SK-N-SH (cell line): ENCODE data around the gene RBM14. TPM values are rescaled to one million over a fixed set of nuclear protein-coding genes. Genes with fewer than 3 reads are reported as not detected.

Experiments
- CTCF ChIA-PET: fragments of 300-600, 350-600 bp; formaldehyde crosslinking; extraction: SDS; loops from one replicate; lab custom pipeline; 2021; lab: Yijun Ruan, JAX
- POLR2A ChIA-PET: fragments of 350-600 bp; sonication (Branson Sonifier 250); formaldehyde crosslinking; extraction: SDS; loops from one replicate; lab custom pipeline; 2020; ENCODE audit warnings: antibody characterized with exemption, inconsistent platforms; lab: Yijun Ruan, JAX
- DNase-seq: peaks from one replicate; pipeline ENCODE4 v3.0.0; 2012
- H2AFZ ChIP-seq: fragments of 200-600 bp; sonication (generic); 2 replicates; pipeline ENCODE4 v1.8.1; 2016; ENCODE audit warnings: antibody characterized with exemption, mild to moderate bottlenecking, low read depth
- H3F3A ChIP-seq: fragments of 200-600 bp; sonication (generic); replicated peaks from 2 replicates; pipeline ENCODE3; 2016; ENCODE audit warnings: antibody characterized with exemption, mild to moderate bottlenecking; ENCODE audit not compliant: insufficient read depth
- H3K27ac ChIP-seq, 2 experiments: fragments of 200-500 bp in 1 of 2; fragments of 200-600 bp in 1 of 2; sonication (Bioruptor generic) in 1 of 2; sonication (generic), shearing (Covaris generic) in 1 of 2; 2 replicates each; pipeline versions ENCODE4 v1.5.1 to v1.6.1; 2014 to 2016; ENCODE audit warnings: low read depth in 2 of 2, inconsistent platforms in 1 of 2, low read length in 1 of 2, mild to moderate bottlenecking in 1 of 2, mixed read lengths in 1 of 2
- H3K27me3 ChIP-seq: fragments of 200-600 bp; sonication (generic), shearing (Covaris generic); 2 replicates; pipeline ENCODE4 v1.6.1; 2016; ENCODE audit warnings: mixed run types; ENCODE audit not compliant: insufficient read depth
- H3K36me3 ChIP-seq, 2 experiments: fragments of 200-500 bp in 1 of 2; fragments of 200-600 bp in 1 of 2; sonication (Bioruptor generic) in 1 of 2; sonication (generic) in 1 of 2; replicated peaks in 1 of 2; 2 replicates each; pipeline versions ENCODE3 to v1.5.1; 2014 to 2016; ENCODE audit warnings: low read length in 1 of 2, mild to moderate bottlenecking in 1 of 2; ENCODE audit not compliant: insufficient read depth in 2 of 2, control insufficient read depth in 1 of 2
- H3K4me1 ChIP-seq, 2 experiments: fragments of 200-500 bp in 1 of 2; fragments of 200-600 bp in 1 of 2; sonication (Bioruptor generic) in 1 of 2; sonication (generic), shearing (Covaris generic) in 1 of 2; 2 replicates each; pipeline versions ENCODE4 v1.5.1 to v1.6.1; 2014 to 2016; ENCODE audit warnings: low read depth in 1 of 2, low read length in 1 of 2, mixed run types in 1 of 2; ENCODE audit not compliant: insufficient read depth in 2 of 2, control insufficient read depth in 1 of 2
- H3K4me2 ChIP-seq: fragments of 200-600 bp; sonication (generic), shearing (Covaris generic); 2 replicates; pipeline ENCODE4 v1.6.1; 2017; ENCODE audit warnings: mixed run types
- H3K4me3 ChIP-seq, 2 experiments: fragments of 200-500 bp in 1 of 2; fragments of 200-600 bp in 1 of 2; sonication (Bioruptor generic) in 1 of 2; sonication (generic), shearing (Covaris generic) in 1 of 2; 2 replicates each; pipeline versions ENCODE4 v1.5.1 to v1.8.1; 2014 to 2016; ENCODE audit warnings: low read depth in 2 of 2, inconsistent platforms in 1 of 2, low read length in 1 of 2, mild to moderate bottlenecking in 1 of 2, mixed read lengths in 1 of 2, moderate library complexity in 1 of 2
- H3K79me2 ChIP-seq: fragments of 200-600 bp; sonication (generic); 2 replicates; pipeline ENCODE4 v1.8.1; 2017; ENCODE audit warnings: mild to moderate bottlenecking; ENCODE audit not compliant: insufficient read depth
- H3K9ac ChIP-seq: fragments of 200-600 bp; sonication (generic); 2 replicates; pipeline ENCODE4 v1.6.1; 2017; ENCODE audit warnings: mixed run types
- H3K9me2 ChIP-seq: fragments of 200-600 bp; sonication (generic); 2 replicates; pipeline ENCODE4 v1.6.1; 2017; ENCODE audit warnings: mixed run types
- H3K9me3 ChIP-seq: fragments of 200-600 bp; sonication (generic); 2 replicates; pipeline ENCODE4 v1.6.1; 2017; ENCODE audit warnings: mixed run types, mild to moderate bottlenecking, moderate library complexity
- H4K20me1 ChIP-seq: fragments of 200-600 bp; sonication (generic); 2 replicates; pipeline ENCODE4 v1.6.1; 2017; ENCODE audit warnings: mild to moderate bottlenecking, mixed run types; ENCODE audit not compliant: insufficient read depth
- FOSL2 ChIP-seq: IDR thresholded peaks from 2 replicates; pipeline ENCODE4 v1.4.0; 2012; ENCODE audit warnings: low read depth, mild to moderate bottlenecking, moderate library complexity, borderline replicate concordance
- FOXM1 ChIP-seq: IDR thresholded peaks from 2 replicates; pipeline ENCODE4 v1.4.0; 2012; ENCODE audit warnings: low read depth, mild to moderate bottlenecking
- GABPA ChIP-seq: IDR thresholded peaks from 2 replicates; pipeline ENCODE4 v1.4.0; 2012; ENCODE audit warnings: low read depth, mild to moderate bottlenecking
- MEF2A ChIP-seq: IDR thresholded peaks from 2 replicates; pipeline ENCODE4 v1.4.0; 2012; ENCODE audit warnings: low read depth, borderline replicate concordance
- MXI1 ChIP-seq: IDR thresholded peaks from 2 replicates; pipeline ENCODE4 v1.6.1; 2012; ENCODE audit warnings: mild to moderate bottlenecking, low read depth, low read length, improper control_type of control experiment
- NFIC ChIP-seq: IDR thresholded peaks from 2 replicates; pipeline ENCODE4 v1.4.0; 2012; ENCODE audit warnings: borderline replicate concordance
- NRF1 ChIP-seq: IDR thresholded peaks from 2 replicates; pipeline ENCODE4 v1.6.1; 2012; ENCODE audit warnings: low read depth, mild to moderate bottlenecking, low read length
- RAD21 ChIP-seq: IDR thresholded peaks from 2 replicates; pipeline ENCODE4 v1.6.1; 2012; ENCODE audit warnings: mild to moderate bottlenecking, low read length
- RFX5 ChIP-seq: IDR thresholded peaks from 2 replicates; pipeline ENCODE4 v1.6.1; 2012; ENCODE audit warnings: mild to moderate bottlenecking, improper control_type of control experiment, low read length
- RXRA ChIP-seq: IDR thresholded peaks from 2 replicates; pipeline ENCODE4 v1.4.0; 2012; ENCODE audit warnings: low read depth, mild to moderate bottlenecking, borderline replicate concordance
- SIN3A ChIP-seq: IDR thresholded peaks from 2 replicates; pipeline ENCODE4 v1.6.1; 2012; ENCODE audit warnings: low read depth, mild to moderate bottlenecking, low read length, moderate library complexity, borderline replicate concordance
- SMC3 ChIP-seq: IDR thresholded peaks from 2 replicates; pipeline ENCODE4 v1.6.1; 2012; ENCODE audit warnings: low read depth, low read length, improper control_type of control experiment
- YY1 ChIP-seq: IDR thresholded peaks from 2 replicates; pipeline ENCODE4 v1.4.0; 2012; ENCODE audit warnings: low read depth, mild to moderate bottlenecking
- WGBS: methylation state at CpG from one replicate; pipeline ENCODE4 v1.1.6; 2017; ENCODE audit warnings: low lambda C conversion rate; 5-methylcytosine and 5-hydroxymethylcytosine counted together
- polyA plus RNA-seq, 3 experiments: library from polyadenylated mRNA; depleted of rRNA; stranded (reverse); fragments of >200 nt; gene quantifications; 2 replicates each; pipeline ENCODE4 v1.2.3, GENCODE V29; 2012
- TF ChIP-seq, protein P1 (sequence below): fragments of 200-600 bp; sonication (generic); IDR thresholded peaks from 2 replicates; pipeline ENCODE4 v1.6.1; 2017; ENCODE audit warnings: antibody characterized with exemption, mild to moderate bottlenecking, moderate library complexity
- TF ChIP-seq, protein P2 (sequence below): IDR thresholded peaks from 2 replicates; pipeline ENCODE4 v1.4.0; 2012; ENCODE audit warnings: low read depth, borderline replicate concordance
- TF ChIP-seq, protein P3 (sequence below): fragments of 150-350 bp; IDR thresholded peaks from 2 replicates; pipeline ENCODE4 v1.6.1; 2016; ENCODE audit warnings: mild to moderate bottlenecking, low read depth, low read length
- TF ChIP-seq, protein P4 (sequence below): IDR thresholded peaks from 2 replicates; pipeline ENCODE4 v1.4.0; 2012; ENCODE audit warnings: low read depth

RBM14 gene
- polyA plus RNA-seq, 1 of the 3 experiments (the other 2 are of a cell fraction): 19.8 TPM

DNA sequence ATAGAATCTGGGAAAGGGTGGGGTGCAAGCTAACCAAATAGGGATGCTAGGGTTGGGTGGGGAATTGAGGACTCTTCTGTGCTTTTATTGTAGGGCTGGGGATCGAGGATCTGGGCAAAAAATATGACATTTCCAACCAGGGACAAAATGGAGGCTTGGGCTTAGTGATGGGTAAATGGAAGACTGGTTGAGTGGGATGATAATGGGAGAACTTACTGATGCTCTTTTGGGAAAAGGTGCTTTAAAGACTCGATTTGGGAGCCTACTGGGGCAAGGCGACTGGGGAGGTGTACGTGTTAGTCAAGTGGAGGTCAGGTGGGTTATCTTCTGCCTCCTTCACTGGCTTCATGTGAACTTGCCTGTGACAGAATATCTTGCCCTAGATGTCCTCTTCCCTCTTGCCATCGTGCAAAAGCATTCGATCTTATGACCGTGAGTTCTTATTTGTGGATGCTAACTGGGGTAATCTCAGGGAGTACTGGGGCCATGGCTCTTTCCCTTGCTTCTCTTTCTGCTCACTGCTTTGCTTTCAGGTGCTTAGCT is 11.7 kb downstream of the RBM14 start:
- WGBS: 87% methylated on average over 6 of the region's 7 CpGs
- TF ChIP-seq MXI1 (no peak), SMC3 (no peak), NFIC (no peak), SIN3A (no peak), YY1 (no peak)
- TF ChIP-seq, protein P1, sequence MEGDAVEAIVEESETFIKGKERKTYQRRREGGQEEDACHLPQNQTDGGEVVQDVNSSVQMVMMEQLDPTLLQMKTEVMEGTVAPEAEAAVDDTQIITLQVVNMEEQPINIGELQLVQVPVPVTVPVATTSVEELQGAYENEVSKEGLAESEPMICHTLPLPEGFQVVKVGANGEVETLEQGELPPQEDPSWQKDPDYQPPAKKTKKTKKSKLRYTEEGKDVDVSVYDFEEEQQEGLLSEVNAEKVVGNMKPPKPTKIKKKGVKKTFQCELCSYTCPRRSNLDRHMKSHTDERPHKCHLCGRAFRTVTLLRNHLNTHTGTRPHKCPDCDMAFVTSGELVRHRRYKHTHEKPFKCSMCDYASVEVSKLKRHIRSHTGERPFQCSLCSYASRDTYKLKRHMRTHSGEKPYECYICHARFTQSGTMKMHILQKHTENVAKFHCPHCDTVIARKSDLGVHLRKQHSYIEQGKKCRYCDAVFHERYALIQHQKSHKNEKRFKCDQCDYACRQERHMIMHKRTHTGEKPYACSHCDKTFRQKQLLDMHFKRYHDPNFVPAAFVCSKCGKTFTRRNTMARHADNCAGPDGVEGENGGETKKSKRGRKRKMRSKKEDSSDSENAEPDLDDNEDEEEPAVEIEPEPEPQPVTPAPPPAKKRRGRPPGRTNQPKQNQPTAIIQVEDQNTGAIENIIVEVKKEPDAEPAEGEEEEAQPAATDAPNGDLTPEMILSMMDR: no peak
- Histone ChIP-seq H3K36me3 (peaks cover 67 to 68% of the 10 kb centered on the region in 2 experiments), H3K9me2 (no peaks in the 10 kb centered on the region), H3K9me3 (no peaks in the 10 kb centered on the region), H3K79me2 (peaks cover 100% of the 10 kb centered on the region), H3K27ac (no peak overlapping the region), H3K4me2 (no peak overlapping the region), H2AFZ (no peak overlapping the region), H3K9ac (no peak overlapping the region), H3F3A (peaks cover 3% of the 10 kb centered on the region), H3K4me1 (no peaks in the 10 kb centered on the region), H3K4me3 (no peak overlapping the region), H3K27me3 (no peaks in the 10 kb centered on the region), H4K20me1 (peaks cover 88% of the 10 kb centered on the region)
- DNase-seq: no peak
- CTCF ChIA-PET: no interaction called here
- POLR2A ChIA-PET: interaction anchor here (1.2 to 1.7 kb wide), 2 partner anchors 10 to 12 kb away, joined by 4 to 5 read pairs; partner anchors contain the start of genes RBM14 and RBM4

DNA sequence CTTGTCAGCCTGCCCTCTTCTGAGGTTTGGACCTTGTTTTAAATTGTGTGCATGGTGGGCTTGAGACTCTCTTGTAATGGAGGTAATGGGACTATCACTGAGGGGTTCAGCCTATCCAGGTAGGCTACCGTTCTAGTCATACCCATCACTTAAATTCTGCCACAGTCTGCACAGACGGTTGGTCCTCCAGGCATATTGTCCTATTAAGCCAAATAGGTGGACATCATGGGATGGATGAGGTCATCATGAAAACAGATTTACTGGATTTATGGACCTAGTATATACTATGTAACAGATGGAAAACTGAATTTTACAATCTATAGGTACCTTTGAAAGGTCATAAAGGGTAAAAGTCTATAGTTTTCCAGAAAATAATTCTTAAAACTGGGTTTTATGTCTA is 12.9 kb downstream of the RBM14 start:
- H3K36me3 ChIP-seq: peaks cover 58 to 61% of the 10 kb centered on the region in 2 experiments
- 95% methylated on average over 2 of the region's 2 CpGs for WGBS
- H4K20me1 ChIP-seq: peaks cover 76% of the 10 kb centered on the region

More for the DNA sequence above, 12.9 kb downstream of the RBM14 start:
- Histone ChIP-seq H3K4me1 (no peaks in the 10 kb centered on the region), H3K9me3 (no peaks in the 10 kb centered on the region), H3F3A (peaks cover 5% of the 10 kb centered on the region), H3K27me3 (no peaks in the 10 kb centered on the region), H3K4me2 (no peak overlapping the region), H3K27ac (no peak overlapping the region), H3K79me2 (peaks cover 100% of the 10 kb centered on the region), H3K9ac (no peak overlapping the region), H2AFZ (no peak overlapping the region), H3K9me2 (no peaks in the 10 kb centered on the region), H3K4me3 (no peak overlapping the region)
- ChIA-PET CTCF (no interaction called here), POLR2A (interaction anchor here (0.7 to 1.7 kb wide), 3 partner anchors 9 to 147 kb away, joined by 3 to 5 read pairs (median 4); partner anchors contain the start of genes RBM14 and RBM4)
- TF ChIP-seq RXRA (no peak), FOXM1 (no peak), SIN3A (no peak), NRF1 (no peak), MXI1 (no peak), RAD21 (no peak), MEF2A (no peak), RFX5 (no peak), GABPA (no peak), NFIC (no peak), FOSL2 (no peak)
- TF ChIP-seq, protein P2, sequence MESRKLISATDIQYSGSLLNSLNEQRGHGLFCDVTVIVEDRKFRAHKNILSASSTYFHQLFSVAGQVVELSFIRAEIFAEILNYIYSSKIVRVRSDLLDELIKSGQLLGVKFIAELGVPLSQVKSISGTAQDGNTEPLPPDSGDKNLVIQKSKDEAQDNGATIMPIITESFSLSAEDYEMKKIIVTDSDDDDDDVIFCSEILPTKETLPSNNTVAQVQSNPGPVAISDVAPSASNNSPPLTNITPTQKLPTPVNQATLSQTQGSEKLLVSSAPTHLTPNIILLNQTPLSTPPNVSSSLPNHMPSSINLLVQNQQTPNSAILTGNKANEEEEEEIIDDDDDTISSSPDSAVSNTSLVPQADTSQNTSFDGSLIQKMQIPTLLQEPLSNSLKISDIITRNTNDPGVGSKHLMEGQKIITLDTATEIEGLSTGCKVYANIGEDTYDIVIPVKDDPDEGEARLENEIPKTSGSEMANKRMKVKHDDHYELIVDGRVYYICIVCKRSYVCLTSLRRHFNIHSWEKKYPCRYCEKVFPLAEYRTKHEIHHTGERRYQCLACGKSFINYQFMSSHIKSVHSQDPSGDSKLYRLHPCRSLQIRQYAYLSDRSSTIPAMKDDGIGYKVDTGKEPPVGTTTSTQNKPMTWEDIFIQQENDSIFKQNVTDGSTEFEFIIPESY: no peak
- TF ChIP-seq, protein P3, sequence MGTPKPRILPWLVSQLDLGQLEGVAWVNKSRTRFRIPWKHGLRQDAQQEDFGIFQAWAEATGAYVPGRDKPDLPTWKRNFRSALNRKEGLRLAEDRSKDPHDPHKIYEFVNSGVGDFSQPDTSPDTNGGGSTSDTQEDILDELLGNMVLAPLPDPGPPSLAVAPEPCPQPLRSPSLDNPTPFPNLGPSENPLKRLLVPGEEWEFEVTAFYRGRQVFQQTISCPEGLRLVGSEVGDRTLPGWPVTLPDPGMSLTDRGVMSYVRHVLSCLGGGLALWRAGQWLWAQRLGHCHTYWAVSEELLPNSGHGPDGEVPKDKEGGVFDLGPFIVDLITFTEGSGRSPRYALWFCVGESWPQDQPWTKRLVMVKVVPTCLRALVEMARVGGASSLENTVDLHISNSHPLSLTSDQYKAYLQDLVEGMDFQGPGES: no peak
- TF ChIP-seq, protein P4, sequence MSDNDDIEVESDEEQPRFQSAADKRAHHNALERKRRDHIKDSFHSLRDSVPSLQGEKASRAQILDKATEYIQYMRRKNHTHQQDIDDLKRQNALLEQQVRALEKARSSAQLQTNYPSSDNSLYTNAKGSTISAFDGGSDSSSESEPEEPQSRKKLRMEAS: no peak
- DNase-seq: no peak
